ENCODE data around the gene CEACAM1.

DNA sequence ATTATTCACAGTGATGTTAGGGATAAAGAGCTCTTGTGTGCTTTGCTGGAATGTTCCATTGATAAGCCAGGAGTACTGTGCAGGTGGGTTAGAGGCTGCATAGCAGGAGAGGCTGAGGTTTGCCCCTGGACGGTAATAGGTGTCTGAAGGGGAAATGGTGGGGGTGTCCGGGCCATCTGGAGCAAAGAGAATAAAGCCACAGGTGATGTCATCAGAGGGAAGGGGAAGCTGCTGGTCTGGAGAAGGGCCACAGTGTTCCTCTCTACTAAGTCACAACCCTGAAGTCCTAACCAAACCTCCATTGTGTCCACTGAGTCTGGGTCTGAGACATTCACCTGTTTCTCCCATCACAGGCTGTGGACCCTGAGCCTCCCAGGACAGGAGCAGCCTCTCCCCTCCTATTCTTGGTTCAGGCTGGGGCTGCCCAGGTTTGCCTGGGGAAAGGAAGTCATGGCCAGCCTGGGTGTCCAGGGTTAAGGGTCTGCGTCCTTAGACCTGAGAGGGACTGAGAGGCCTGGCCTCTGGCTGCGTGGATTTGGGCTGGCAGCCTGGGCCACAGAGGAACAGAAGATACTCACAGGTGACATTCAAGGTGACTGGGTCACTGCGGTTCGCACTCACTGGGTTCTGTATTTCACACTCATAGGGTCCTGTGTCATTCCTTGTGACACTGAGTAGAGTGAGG lies 6.8 kb downstream of the CEACAM1 start:
- TF ChIP-seq, protein P1, sequence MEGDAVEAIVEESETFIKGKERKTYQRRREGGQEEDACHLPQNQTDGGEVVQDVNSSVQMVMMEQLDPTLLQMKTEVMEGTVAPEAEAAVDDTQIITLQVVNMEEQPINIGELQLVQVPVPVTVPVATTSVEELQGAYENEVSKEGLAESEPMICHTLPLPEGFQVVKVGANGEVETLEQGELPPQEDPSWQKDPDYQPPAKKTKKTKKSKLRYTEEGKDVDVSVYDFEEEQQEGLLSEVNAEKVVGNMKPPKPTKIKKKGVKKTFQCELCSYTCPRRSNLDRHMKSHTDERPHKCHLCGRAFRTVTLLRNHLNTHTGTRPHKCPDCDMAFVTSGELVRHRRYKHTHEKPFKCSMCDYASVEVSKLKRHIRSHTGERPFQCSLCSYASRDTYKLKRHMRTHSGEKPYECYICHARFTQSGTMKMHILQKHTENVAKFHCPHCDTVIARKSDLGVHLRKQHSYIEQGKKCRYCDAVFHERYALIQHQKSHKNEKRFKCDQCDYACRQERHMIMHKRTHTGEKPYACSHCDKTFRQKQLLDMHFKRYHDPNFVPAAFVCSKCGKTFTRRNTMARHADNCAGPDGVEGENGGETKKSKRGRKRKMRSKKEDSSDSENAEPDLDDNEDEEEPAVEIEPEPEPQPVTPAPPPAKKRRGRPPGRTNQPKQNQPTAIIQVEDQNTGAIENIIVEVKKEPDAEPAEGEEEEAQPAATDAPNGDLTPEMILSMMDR (IDR thresholded peaks at IDR 0.05) = no peak
- TF ChIP-seq POLR2A (IDR thresholded peaks at IDR 0.05) = no peak
